ENCODE measurements around the gene AP1AR.

DNA sequence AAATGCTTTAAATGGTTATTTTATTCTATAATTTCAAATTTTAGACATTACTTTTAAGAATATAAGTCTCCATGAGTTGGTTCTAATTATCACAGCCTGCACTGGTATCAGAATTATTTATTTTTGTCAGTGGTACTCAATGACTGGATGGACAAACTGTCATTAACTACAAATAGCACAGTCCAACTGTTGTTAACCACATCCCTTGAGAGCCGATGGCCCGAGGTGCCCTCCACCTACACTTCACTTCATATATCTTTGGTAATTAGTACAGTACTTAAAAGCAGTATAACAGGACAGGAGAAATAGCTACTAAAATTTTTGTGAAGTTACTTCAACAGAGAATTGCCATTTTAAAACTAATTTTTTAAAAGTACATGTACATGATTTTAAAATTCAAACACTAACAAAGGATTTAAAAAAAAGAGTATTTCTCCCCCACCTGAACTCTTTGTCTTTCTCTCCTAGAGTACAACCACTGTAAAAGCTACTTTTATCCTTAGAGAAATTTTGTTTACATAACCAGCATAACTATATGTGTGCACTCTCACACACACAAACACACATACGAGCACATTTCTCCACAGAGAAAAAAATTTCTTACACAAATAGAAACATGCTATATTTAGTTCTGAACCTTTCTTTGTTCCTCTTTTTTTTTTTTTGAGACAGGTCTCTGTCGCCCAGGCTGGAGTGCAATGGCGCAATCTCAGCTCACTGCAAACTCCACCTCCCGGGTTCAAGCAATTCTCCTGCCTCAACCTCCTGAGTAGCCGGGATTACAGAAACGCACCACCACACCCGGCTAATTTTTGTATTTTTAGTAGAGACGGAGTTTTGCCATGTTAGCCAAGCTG lies 47.7 kb downstream of the AP1AR start:
- TF ChIP-seq, protein P1, sequence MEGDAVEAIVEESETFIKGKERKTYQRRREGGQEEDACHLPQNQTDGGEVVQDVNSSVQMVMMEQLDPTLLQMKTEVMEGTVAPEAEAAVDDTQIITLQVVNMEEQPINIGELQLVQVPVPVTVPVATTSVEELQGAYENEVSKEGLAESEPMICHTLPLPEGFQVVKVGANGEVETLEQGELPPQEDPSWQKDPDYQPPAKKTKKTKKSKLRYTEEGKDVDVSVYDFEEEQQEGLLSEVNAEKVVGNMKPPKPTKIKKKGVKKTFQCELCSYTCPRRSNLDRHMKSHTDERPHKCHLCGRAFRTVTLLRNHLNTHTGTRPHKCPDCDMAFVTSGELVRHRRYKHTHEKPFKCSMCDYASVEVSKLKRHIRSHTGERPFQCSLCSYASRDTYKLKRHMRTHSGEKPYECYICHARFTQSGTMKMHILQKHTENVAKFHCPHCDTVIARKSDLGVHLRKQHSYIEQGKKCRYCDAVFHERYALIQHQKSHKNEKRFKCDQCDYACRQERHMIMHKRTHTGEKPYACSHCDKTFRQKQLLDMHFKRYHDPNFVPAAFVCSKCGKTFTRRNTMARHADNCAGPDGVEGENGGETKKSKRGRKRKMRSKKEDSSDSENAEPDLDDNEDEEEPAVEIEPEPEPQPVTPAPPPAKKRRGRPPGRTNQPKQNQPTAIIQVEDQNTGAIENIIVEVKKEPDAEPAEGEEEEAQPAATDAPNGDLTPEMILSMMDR (IDR thresholded peaks at IDR 0.05): no peak
- TF ChIP-seq POLR2A (IDR thresholded peaks at IDR 0.05; ENCODE audit: low read depth) (no peak), POLR2AphosphoS5 (IDR thresholded peaks at IDR 0.05) (no peak)

Measured in esophagus muscularis mucosa (tissue), 3 donors.